MCF 10A (cell line): Measurements from ENCODE around the gene TCEAL1. TPM values are rescaled to one million over a fixed set of nuclear protein-coding genes. Genes with fewer than 3 reads are reported as not detected.

ENCODE experiments used
- BruUV-seq: library from RNA; stranded (reverse); fragments of 400-500 nt; replicated peaks from 2 replicates; lab custom pipeline; 2021; lab: Mats Ljungman, UMichigan
- CTCF ChIA-PET: fragments of 300-600 bp; sonication (Branson Sonifier 250); formaldehyde crosslinking; extraction: SDS; loops from one replicate; lab custom pipeline; 2021; ENCODE audit warnings: antibody characterized with exemption, inconsistent platforms; lab: Yijun Ruan, JAX
- POLR2A ChIA-PET: fragments of 300-600, 350-650 bp; sonication (Branson Sonifier 250); formaldehyde crosslinking; extraction: SDS; loops from one replicate; lab custom pipeline; 2020; ENCODE audit warnings: antibody characterized with exemption, inconsistent platforms; lab: Yijun Ruan, JAX
- DNase-seq: peaks from one replicate; pipeline ENCODE4 v3.0.0-alpha.2; 2018; ENCODE audit not compliant: unreplicated experiment
- H3K27ac Mint-ChIP-seq: one replicate; pipeline ENCODE4 v1.8.0; 2022; ENCODE audit warnings: mild to moderate bottlenecking, low read depth, mixed read lengths; ENCODE audit not compliant: unreplicated experiment
- H3K27me3 Mint-ChIP-seq: one replicate; pipeline ENCODE4 v1.8.0; 2022; ENCODE audit warnings: mixed read lengths; ENCODE audit not compliant: insufficient read depth, unreplicated experiment
- H3K36me3 Mint-ChIP-seq: one replicate; pipeline ENCODE4 v1.8.0; 2022; ENCODE audit warnings: mild to moderate bottlenecking, moderate library complexity, mixed read lengths; ENCODE audit not compliant: insufficient read depth, unreplicated experiment
- H3K4me1 Mint-ChIP-seq: one replicate; pipeline ENCODE4 v1.8.0; 2022; ENCODE audit warnings: mixed read lengths; ENCODE audit not compliant: insufficient read depth, unreplicated experiment
- H3K4me3 Mint-ChIP-seq: one replicate; pipeline ENCODE4 v1.8.0; 2022; ENCODE audit warnings: mild to moderate bottlenecking, moderate library complexity, mixed read lengths; ENCODE audit not compliant: unreplicated experiment
- H3K9me3 Mint-ChIP-seq: one replicate; pipeline ENCODE4 v1.8.0; 2022; ENCODE audit warnings: mixed read lengths; ENCODE audit not compliant: unreplicated experiment
- intact Hi-C: fragments of 100-400 bp; cut with micrococcal nuclease; formaldehyde crosslinking; loops from 2 replicates; pipeline ENCODE4 v1.14.1; 2022
- total RNA-seq: library from RNA; stranded (reverse); gene quantifications from 2 replicates; pipeline ENCODE4 v1.2.3, GENCODE V29; 2022
- TF ChIP-seq, protein P1 (sequence below): fragments of 200-600 bp; IDR thresholded peaks from one replicate; pipeline ENCODE4 v1.8.0; 2022; ENCODE audit warnings: antibody characterized with exemption, mild to moderate bottlenecking; ENCODE audit not compliant: unreplicated experiment

The TCEAL1 gene
- total RNA-seq, 1 experiment from 2014 or later = 5.7 TPM

DNA sequence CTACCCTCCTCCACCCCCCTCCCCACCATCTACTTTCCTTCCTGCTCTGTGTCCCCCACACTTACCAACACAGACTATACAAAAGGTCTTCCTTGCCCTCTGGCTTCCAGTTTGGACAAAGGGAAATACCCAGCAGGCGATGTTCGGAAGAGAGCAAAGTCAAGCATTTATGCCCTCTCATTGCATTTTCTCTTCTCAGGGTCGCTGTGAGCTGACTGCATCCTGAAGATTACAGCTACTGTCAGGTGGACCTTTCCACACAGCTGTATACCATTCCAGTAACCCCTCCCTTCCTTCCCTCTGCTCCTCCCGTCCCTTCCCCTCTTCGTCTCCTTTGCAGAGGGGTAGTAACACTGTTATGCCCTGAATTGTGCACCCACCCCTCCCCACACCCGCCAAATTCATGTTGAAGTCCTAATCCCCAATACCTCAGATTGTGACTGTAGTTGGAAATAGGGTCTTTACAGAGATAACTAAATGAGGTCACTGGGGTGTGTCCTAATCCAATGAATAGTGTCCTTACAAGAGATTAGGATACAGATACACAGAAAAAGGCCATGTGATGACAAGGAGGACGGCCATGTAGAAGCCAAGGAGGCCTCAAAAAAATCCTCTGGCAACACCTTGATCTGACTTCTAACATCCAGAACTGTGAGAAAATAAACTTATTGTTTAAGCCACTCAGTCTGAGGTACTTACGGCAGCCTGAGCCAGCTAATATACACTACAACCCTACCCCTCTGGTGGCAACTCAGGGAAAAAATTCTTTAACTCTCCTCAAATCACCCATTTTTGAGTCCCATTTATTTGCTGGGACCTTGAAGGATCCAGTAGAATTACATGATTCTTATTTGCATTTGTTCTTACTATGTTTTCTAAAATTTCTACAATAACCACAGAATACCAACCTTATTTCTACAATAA is 46.0 kb downstream of the TCEAL1 start:
- no peak overlapping the region for H3K4me3 Mint-ChIP-seq
- no peak for DNase-seq
- POLR2A ChIA-PET = no interaction called here
- H3K27me3 Mint-ChIP-seq = peaks cover 73% of the 10 kb centered on the region
- H3K9me3 Mint-ChIP-seq = no peaks in the 10 kb centered on the region
- H3K27ac Mint-ChIP-seq = peak overlapping the region; percentile 57
- TF ChIP-seq, protein P1, sequence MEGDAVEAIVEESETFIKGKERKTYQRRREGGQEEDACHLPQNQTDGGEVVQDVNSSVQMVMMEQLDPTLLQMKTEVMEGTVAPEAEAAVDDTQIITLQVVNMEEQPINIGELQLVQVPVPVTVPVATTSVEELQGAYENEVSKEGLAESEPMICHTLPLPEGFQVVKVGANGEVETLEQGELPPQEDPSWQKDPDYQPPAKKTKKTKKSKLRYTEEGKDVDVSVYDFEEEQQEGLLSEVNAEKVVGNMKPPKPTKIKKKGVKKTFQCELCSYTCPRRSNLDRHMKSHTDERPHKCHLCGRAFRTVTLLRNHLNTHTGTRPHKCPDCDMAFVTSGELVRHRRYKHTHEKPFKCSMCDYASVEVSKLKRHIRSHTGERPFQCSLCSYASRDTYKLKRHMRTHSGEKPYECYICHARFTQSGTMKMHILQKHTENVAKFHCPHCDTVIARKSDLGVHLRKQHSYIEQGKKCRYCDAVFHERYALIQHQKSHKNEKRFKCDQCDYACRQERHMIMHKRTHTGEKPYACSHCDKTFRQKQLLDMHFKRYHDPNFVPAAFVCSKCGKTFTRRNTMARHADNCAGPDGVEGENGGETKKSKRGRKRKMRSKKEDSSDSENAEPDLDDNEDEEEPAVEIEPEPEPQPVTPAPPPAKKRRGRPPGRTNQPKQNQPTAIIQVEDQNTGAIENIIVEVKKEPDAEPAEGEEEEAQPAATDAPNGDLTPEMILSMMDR = no peak
- CTCF ChIA-PET = no interaction called here
- no TSS peak for BruUV-seq
- H3K4me1 Mint-ChIP-seq = no peaks in the 10 kb centered on the region
- peaks cover 59% of the 10 kb centered on the region for H3K36me3 Mint-ChIP-seq
- intact Hi-C loops = no loop called here

DNA sequence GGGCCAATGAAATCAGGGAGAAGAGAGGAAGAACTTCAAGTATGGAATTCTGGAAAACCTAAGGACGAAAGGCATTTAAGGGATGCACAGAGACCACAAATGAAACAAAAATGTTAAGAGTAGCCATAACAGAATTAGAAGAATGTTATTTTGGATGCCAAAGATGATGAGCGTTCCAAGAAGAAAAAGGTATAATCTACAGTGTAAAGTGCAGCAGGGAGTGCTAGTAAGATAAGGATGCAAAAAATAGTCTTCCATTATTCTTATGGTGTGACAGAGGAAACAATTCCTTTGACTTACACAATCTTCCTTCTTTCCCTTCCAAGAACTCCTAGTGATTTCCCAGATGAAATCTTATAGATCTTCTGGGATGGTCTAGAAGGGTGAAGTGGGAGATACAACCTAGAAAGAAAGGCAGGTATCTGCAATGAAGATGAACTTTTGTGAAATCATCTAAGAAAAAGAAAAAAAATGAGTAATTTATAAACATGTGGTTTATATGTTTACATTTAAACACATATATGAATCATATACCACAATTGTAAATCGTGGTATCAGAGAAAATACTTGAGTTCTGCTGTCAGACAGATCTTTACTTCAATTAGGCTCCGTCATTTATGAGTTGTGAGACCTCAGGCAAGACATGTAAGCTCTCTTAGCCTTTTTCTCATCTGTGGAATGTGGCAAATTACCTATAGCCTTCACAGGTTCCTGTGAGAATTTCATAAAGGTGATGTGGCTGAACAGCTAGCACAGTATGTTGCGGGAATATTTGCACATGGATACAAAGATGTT is 49.6 kb downstream of the TCEAL1 start:
- TF ChIP-seq, protein P1 = no peak
- no TSS peak for BruUV-seq
- intact Hi-C loops = no loop called here
- POLR2A ChIA-PET = no interaction called here
- peaks cover 93% of the 10 kb centered on the region for H3K36me3 Mint-ChIP-seq
- no peak overlapping the region for H3K4me3 Mint-ChIP-seq
- H3K9me3 Mint-ChIP-seq = no peaks in the 10 kb centered on the region
- no peak for DNase-seq
- peaks cover 74% of the 10 kb centered on the region for H3K27me3 Mint-ChIP-seq
- no peaks in the 10 kb centered on the region for H3K4me1 Mint-ChIP-seq
- CTCF ChIA-PET = interaction anchor here (0.7 kb wide), 1 partner anchor 1983 kb away, joined by 3 read pairs; no protein-coding TSS in a partner anchor
- no peak overlapping the region for H3K27ac Mint-ChIP-seq

Other genes starting within 250 kb of the TCEAL1 start
- gene RAB40A, start 109.5 kb upstream of the TCEAL1 start, total RNA-seq = 0.17 TPM in 1 of 2 replicates, not detected in the other
- 63.7 and 64.4 TPM in 2 replicates for gene TCEAL4, start 43.5 kb upstream of the TCEAL1 start, total RNA-seq
- 15.1 and 18.9 TPM in 2 replicates for gene TCEAL3, start 21.0 kb upstream of the TCEAL1 start, total RNA-seq
- 463 and 496 TPM in 2 replicates for gene MORF4L2, start 57.7 kb downstream of the TCEAL1 start, total RNA-seq
- gene TMEM31, start 81.9 kb downstream of the TCEAL1 start, total RNA-seq = not detected in 2 replicates
- gene PLP1, start 147.9 kb downstream of the TCEAL1 start, total RNA-seq = not detected in 2 replicates
- gene RAB9B, start 203.3 kb downstream of the TCEAL1 start, total RNA-seq = 0.07 TPM in 1 of 2 replicates, not detected in the other